HEK293T (cell line): Measurements from ENCODE around the gene TLR6.

ENCODE experiments used
- ARNT ChIP-seq: fragments of 450-650 bp; IDR thresholded peaks from 2 replicates; pipeline ENCODE4 v1.6.1; 2017; ENCODE audit warnings: mild to moderate bottlenecking
- BHLHE40 ChIP-seq: fragments of 450-650 bp; IDR thresholded peaks from 2 replicates; pipeline ENCODE4 v1.6.1; 2016; ENCODE audit warnings: mild to moderate bottlenecking, moderate library complexity, borderline replicate concordance
- FOXA1 ChIP-seq: fragments of 450-650 bp; IDR thresholded peaks from 2 replicates; pipeline ENCODE4 v1.6.1; 2016; ENCODE audit warnings: mild to moderate bottlenecking
- FOXK2 ChIP-seq: fragments of 450-650 bp; IDR thresholded peaks from 2 replicates; pipeline ENCODE4 v1.6.1; 2016; ENCODE audit warnings: mild to moderate bottlenecking
- FOXM1 ChIP-seq: fragments of 450-650 bp; IDR thresholded peaks from 2 replicates; pipeline ENCODE4 v1.6.1; 2017; ENCODE audit warnings: mild to moderate bottlenecking, borderline replicate concordance
- L3MBTL2 ChIP-seq: fragments of 450-650 bp; conservative IDR thresholded peaks from 2 replicates; pipeline ENCODE4 v1.6.1; 2016; ENCODE audit warnings: mild to moderate bottlenecking
- LEF1 ChIP-seq: fragments of 450-650 bp; IDR thresholded peaks from 2 replicates; pipeline ENCODE4 v1.6.1; 2017; ENCODE audit warnings: mild to moderate bottlenecking, borderline replicate concordance
- SP1 ChIP-seq: fragments of 450-650 bp; IDR thresholded peaks from 2 replicates; pipeline ENCODE4 v1.6.1; 2017
- TARDBP ChIP-seq: fragments of 450-650 bp; IDR thresholded peaks from 2 replicates; pipeline ENCODE4 v1.6.1; 2016

DNA sequence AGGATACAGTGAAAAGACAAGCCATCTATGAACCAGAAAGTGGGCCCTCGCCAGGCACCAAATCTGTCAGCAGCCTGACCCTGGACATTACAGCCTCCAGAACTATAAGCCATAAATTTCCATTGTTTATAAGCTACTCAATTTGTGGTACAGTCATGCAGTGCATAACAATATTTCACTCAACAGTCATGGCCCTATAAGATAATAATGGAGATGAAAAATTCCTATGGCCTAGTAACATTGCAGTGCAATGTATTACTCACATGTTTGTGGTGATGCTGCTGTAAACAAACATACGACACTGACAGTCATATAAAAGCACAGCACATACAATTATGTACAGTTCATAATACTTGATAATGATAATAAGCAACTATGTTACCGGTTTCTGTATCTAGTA is 34.9 kb downstream of the TLR6 start:
- TF ChIP-seq FOXK2 (no peak), ARNT (no peak), L3MBTL2 (no peak), FOXA1 (no peak), BHLHE40 (no peak), TARDBP (no peak), LEF1 (no peak), FOXM1 (no peak), SP1 (no peak)
